Measurements from ENCODE around the gene DENND1C. TPM values are rescaled to one million over a fixed set of nuclear protein-coding genes. Genes with fewer than 3 reads are reported as not detected.

Gene DENND1C
- total RNA-seq, 1 donor from 2014 or later, result 1.5 TPM

- H3K4me3 Mint-ChIP-seq (ENCODE audit: unreplicated experiment), result no peak overlapping the region
- no peaks in the 10 kb centered on the region for H3K36me3 Mint-ChIP-seq (ENCODE audit: low read depth, unreplicated experiment)
- no peak overlapping the region for H3K27ac Mint-ChIP-seq (ENCODE audit: unreplicated experiment)
- H3K4me1 Mint-ChIP-seq (ENCODE audit: unreplicated experiment), result peaks cover 4% of the 10 kb centered on the region
- TF ChIP-seq CTCF (IDR thresholded peaks at IDR 0.05; ENCODE audit: unreplicated experiment), result no peak
- no peaks in the 10 kb centered on the region for H3K9me3 Mint-ChIP-seq (ENCODE audit: unreplicated experiment)
- H3K27me3 Mint-ChIP-seq (ENCODE audit: unreplicated experiment), result peaks cover 3% of the 10 kb centered on the region
- DNase-seq (ENCODE audit: low spot score), result no peak
These were observed 3.2 kb upstream of the DENND1C start for GRCh38 chr19:6484831-6485230.

GRCh38 chr19:6484230-6484629 lies 2.6 kb upstream of the DENND1C start:
- no peak for DNase-seq (ENCODE audit: low spot score)
- no peak for TF ChIP-seq CTCF (IDR thresholded peaks at IDR 0.05; ENCODE audit: unreplicated experiment)
- Mint-ChIP-seq H3K27me3 (ENCODE audit: unreplicated experiment) (peaks cover 3% of the 10 kb centered on the region), H3K4me3 (ENCODE audit: unreplicated experiment) (no peak overlapping the region), H3K9me3 (ENCODE audit: unreplicated experiment) (no peaks in the 10 kb centered on the region), H3K4me1 (ENCODE audit: unreplicated experiment) (peaks cover 4% of the 10 kb centered on the region), H3K36me3 (ENCODE audit: low read depth, unreplicated experiment) (no peaks in the 10 kb centered on the region), H3K27ac (ENCODE audit: unreplicated experiment) (no peak overlapping the region)

- H3K27me3 Mint-ChIP-seq (ENCODE audit: unreplicated experiment), result peaks cover 2% of the 10 kb centered on the region
- no peaks in the 10 kb centered on the region for H3K9me3 Mint-ChIP-seq (ENCODE audit: unreplicated experiment)
- DNase-seq (ENCODE audit: low spot score), result no peak
- peaks cover 4% of the 10 kb centered on the region for H3K4me1 Mint-ChIP-seq (ENCODE audit: unreplicated experiment)
- TF ChIP-seq CTCF (IDR thresholded peaks at IDR 0.05; ENCODE audit: unreplicated experiment), result no peak
- no peak overlapping the region for H3K4me3 Mint-ChIP-seq (ENCODE audit: unreplicated experiment)
- H3K36me3 Mint-ChIP-seq (ENCODE audit: low read depth, unreplicated experiment), result no peaks in the 10 kb centered on the region
- H3K27ac Mint-ChIP-seq (ENCODE audit: unreplicated experiment), result no peak overlapping the region
These were observed 1.6 kb upstream of the DENND1C start for GRCh38 chr19:6483235-6483634.

- H3K36me3 Mint-ChIP-seq (ENCODE audit: low read depth, unreplicated experiment), result no peaks in the 10 kb centered on the region
- no peak for TF ChIP-seq CTCF (IDR thresholded peaks at IDR 0.05; ENCODE audit: unreplicated experiment)
- no peak overlapping the region for H3K27ac Mint-ChIP-seq (ENCODE audit: unreplicated experiment)
- H3K4me3 Mint-ChIP-seq (ENCODE audit: unreplicated experiment), result no peak overlapping the region
- H3K4me1 Mint-ChIP-seq (ENCODE audit: unreplicated experiment), result peaks cover 4% of the 10 kb centered on the region
- no peaks in the 10 kb centered on the region for H3K9me3 Mint-ChIP-seq (ENCODE audit: unreplicated experiment)
- H3K27me3 Mint-ChIP-seq (ENCODE audit: unreplicated experiment), result peaks cover 2% of the 10 kb centered on the region
- no peak for DNase-seq (ENCODE audit: low spot score)
These were observed 728 bp upstream of the DENND1C start for GRCh38 chr19:6482343-6482686.

- H3K27ac Mint-ChIP-seq (ENCODE audit: unreplicated experiment), result no peak overlapping the region
These were observed 655 bp downstream of the DENND1C start for GRCh38 chr19:6480848-6481415.

More at GRCh38 chr19:6480848-6481415, 655 bp downstream of the DENND1C start:
- no peaks in the 10 kb centered on the region for H3K36me3 Mint-ChIP-seq (ENCODE audit: low read depth, unreplicated experiment)
- DNase-seq (ENCODE audit: low spot score), result no peak
- peaks cover 4% of the 10 kb centered on the region for H3K4me1 Mint-ChIP-seq (ENCODE audit: unreplicated experiment)
- no peaks in the 10 kb centered on the region for H3K9me3 Mint-ChIP-seq (ENCODE audit: unreplicated experiment)
- no peak for TF ChIP-seq CTCF (IDR thresholded peaks at IDR 0.05; ENCODE audit: unreplicated experiment)
- H3K4me3 Mint-ChIP-seq (ENCODE audit: unreplicated experiment), result no peak overlapping the region
- peaks cover 2% of the 10 kb centered on the region for H3K27me3 Mint-ChIP-seq (ENCODE audit: unreplicated experiment)
